Uterus (tissue), 4 donors: ENCODE measurements around the gene PDE4B. TPM values are rescaled to one million over a fixed set of nuclear protein-coding genes. Genes with fewer than 3 reads are reported as not detected.

ENCODE experiments used
- DNase-seq, 2 donors: peaks; one replicate each; pipeline ENCODE4 v3.0.0-alpha.2; 2019 to 2020
- H3K27ac ChIP-seq, 2 donors: fragments of 200-600 bp; sonication (generic); 1 replicate in 1 of 2; 2 replicates in 1 of 2; pipeline ENCODE4 v1.5.1; 2016 to 2018
- H3K27me3 ChIP-seq, 2 donors: fragments of 200-600 bp; sonication (generic); one replicate each; pipeline ENCODE4 v1.5.1; 2018 to 2019; ENCODE audit warnings: control low read depth in 1 of 2
- H3K36me3 ChIP-seq, 2 donors: fragments of 200-600 bp; sonication (generic); one replicate each; pipeline ENCODE4 v1.5.1; 2019; ENCODE audit warnings: control low read depth in 1 of 2
- H3K4me1 ChIP-seq, 2 donors: fragments of 200-600 bp; sonication (generic); one replicate each; pipeline ENCODE4 v1.5.1; 2018 to 2019; ENCODE audit warnings: control low read depth in 1 of 2
- H3K4me3 ChIP-seq, 2 donors: fragments of 200-600 bp; sonication (generic); 1 replicate in 1 of 2; 2 replicates in 1 of 2; pipeline ENCODE4 v1.5.1; 2018 to 2019; ENCODE audit warnings: mild to moderate bottlenecking in 1 of 2
- H3K9me3 ChIP-seq, 2 donors: fragments of 200-600 bp; sonication (generic); one replicate each; pipeline ENCODE4 v1.5.1; 2019; ENCODE audit warnings: control low read depth in 1 of 2
- CTCF ChIP-seq, 4 experiments: fragments of 200-600 bp in 2 of 4; fragments of 450-650 bp in 2 of 4; sonication (generic) in 2 of 4; IDR thresholded peaks; one replicate each; pipeline ENCODE4 v1.5.1; 2016 to 2019; ENCODE audit warnings: antibody characterized with exemption in 4 of 4, mild to moderate bottlenecking in 2 of 4, moderate library complexity in 1 of 4
- POLR2A ChIP-seq, 2 donors: fragments of 450-650 bp; IDR thresholded peaks; one replicate each; pipeline ENCODE4 v1.6.1; 2016; ENCODE audit warnings: antibody characterized with exemption in 2 of 2, mild to moderate bottlenecking in 1 of 2, moderate library complexity in 1 of 2
- intact Hi-C: fragments of 100-400 bp; cut with DNase I; formaldehyde crosslinking; loops from one replicate; pipeline ENCODE4 v1.15.1; 2023; ENCODE audit warnings: low total_unique reads
- total RNA-seq, 4 donors: library from RNA; depleted of rRNA in 3 of 4; stranded (reverse); fragments of >200 nt in 3 of 4; gene quantifications; one replicate each; pipeline versions ENCODE4 v1.1.0 to v1.2.4, GENCODE V29; 2014 to 2023
- donor health status: DM: yes; HTN: yes; CAD: no.

Gene PDE4B
- total RNA-seq, 4 donors from 2014 or later, result 6.9 to 22.9 (median 17.8) TPM

- H3K4me3 ChIP-seq, result no peak overlapping the region
- intact Hi-C loops, result no loop called here
- H3K27ac ChIP-seq, result no peak overlapping the region
- H3K4me1 ChIP-seq, result no peaks in the 10 kb centered on the region
- H3K9me3 ChIP-seq, result no peaks in the 10 kb centered on the region
- no peak for TF ChIP-seq POLR2A (IDR thresholded peaks at IDR 0.05)
- no peak for TF ChIP-seq CTCF (IDR thresholded peaks at IDR 0.05)
- no peaks in the 10 kb centered on the region for H3K27me3 ChIP-seq
- no peak for DNase-seq
- no peaks in the 10 kb centered on the region for H3K36me3 ChIP-seq
These were observed 531.4 kb downstream of the PDE4B start for GRCh38 chr1:66323958-66324625.

- Histone ChIP-seq H3K9me3 (no peaks in the 10 kb centered on the region), H3K27ac (no peak overlapping the region), H3K27me3 (no peaks in the 10 kb centered on the region), H3K4me1 (no peaks in the 10 kb centered on the region), H3K4me3 (no peak overlapping the region), H3K36me3 (no peaks in the 10 kb centered on the region)
- intact Hi-C loops, result no loop called here
- TF ChIP-seq CTCF (IDR thresholded peaks at IDR 0.05), result no peak
- no peak for TF ChIP-seq POLR2A (IDR thresholded peaks at IDR 0.05)
- no peak for DNase-seq
These were observed 533.1 kb downstream of the PDE4B start for GRCh38 chr1:66325594-66326380.

- TF ChIP-seq POLR2A (IDR thresholded peaks at IDR 0.05), result no peak
- TF ChIP-seq CTCF (IDR thresholded peaks at IDR 0.05), result no peak
- no peak overlapping the region for H3K4me3 ChIP-seq
- H3K9me3 ChIP-seq, result no peaks in the 10 kb centered on the region
- no peak overlapping the region for H3K27ac ChIP-seq
- no peaks in the 10 kb centered on the region for H3K36me3 ChIP-seq
- intact Hi-C loops, result no loop called here
- no peaks in the 10 kb centered on the region for H3K4me1 ChIP-seq
- DNase-seq, result no peak
- H3K27me3 ChIP-seq, result no peaks in the 10 kb centered on the region
These were observed 534.2 kb downstream of the PDE4B start for GRCh38 chr1:66326867-66327266.

- Histone ChIP-seq H3K4me3 (no peak overlapping the region), H3K27ac (no peak overlapping the region), H3K4me1 (no peaks in the 10 kb centered on the region), H3K36me3 (no peaks in the 10 kb centered on the region), H3K9me3 (no peaks in the 10 kb centered on the region), H3K27me3 (no peaks in the 10 kb centered on the region)
- TF ChIP-seq CTCF (IDR thresholded peaks at IDR 0.05) (no peak), POLR2A (IDR thresholded peaks at IDR 0.05) (no peak)
- intact Hi-C loops, result no loop called here
- DNase-seq, result no peak
These were observed 534.9 kb downstream of the PDE4B start for GRCh38 chr1:66327588-66327987.

GRCh38 chr1:66328896-66329295, 536.2 kb downstream of the PDE4B start:
- Histone ChIP-seq H3K27ac (no peak overlapping the region), H3K4me3 (no peak overlapping the region), H3K36me3 (no peaks in the 10 kb centered on the region), H3K4me1 (no peaks in the 10 kb centered on the region), H3K27me3 (no peaks in the 10 kb centered on the region), H3K9me3 (no peaks in the 10 kb centered on the region)
- DNase-seq, result no peak
- intact Hi-C loops, result no loop called here
- TF ChIP-seq POLR2A (IDR thresholded peaks at IDR 0.05) (no peak), CTCF (IDR thresholded peaks at IDR 0.05) (no peak)
